Lung (tissue), 16 donors: Measurements from ENCODE around the gene CYLC1. TPM values are rescaled to one million over a fixed set of nuclear protein-coding genes. Genes with fewer than 3 reads are reported as not detected.

Experiments used
- ATAC-seq: fragments of 200-7000 bp; cut with Tn5 transposase; one replicate; pipeline ENCODE4 v1.9.1; 2020; ENCODE audit warnings: moderate number of reproducible peaks; ENCODE audit not compliant: insufficient read depth, low FRiP score
- DNase-seq, 3 donors: peaks; one replicate each; pipeline ENCODE4 v3.0.0-alpha.2; 2013 to 2017
- H3K27ac ChIP-seq, 2 donors: one replicate each; pipeline ENCODE4 v1.5.1; 2013; ENCODE audit warnings: mild to moderate bottlenecking in 2 of 2, moderate library complexity in 2 of 2, control low read depth in 1 of 2, inconsistent platforms in 1 of 2, low read depth in 1 of 2, low read length in 1 of 2
- H3K27me3 ChIP-seq, 3 donors: one replicate each; pipeline ENCODE4 v1.5.1; 2013; ENCODE audit warnings: low read length in 2 of 3; ENCODE audit not compliant: control insufficient read depth in 3 of 3, insufficient read depth in 3 of 3
- H3K36me3 ChIP-seq, 4 donors: one replicate each; pipeline ENCODE4 v1.5.1; 2013; ENCODE audit warnings: low read length in 4 of 4, mild to moderate bottlenecking in 1 of 4, moderate library complexity in 1 of 4; ENCODE audit not compliant: control insufficient read depth in 4 of 4, insufficient read depth in 4 of 4
- H3K4me1 ChIP-seq, 5 donors: one replicate each; pipeline ENCODE4 v1.5.1; 2013; ENCODE audit warnings: low read length in 5 of 5, mild to moderate bottlenecking in 2 of 5, moderate library complexity in 1 of 5; ENCODE audit not compliant: control insufficient read depth in 5 of 5, insufficient read depth in 5 of 5
- H3K4me3 ChIP-seq: one replicate; pipeline ENCODE4 v1.5.1; 2013; ENCODE audit warnings: mild to moderate bottlenecking, control low read depth, moderate library complexity
- H3K9ac ChIP-seq, 2 donors: one replicate each; pipeline ENCODE4 v1.5.1; 2013; ENCODE audit warnings: low read length in 2 of 2, control low read depth in 1 of 2; ENCODE audit not compliant: insufficient read depth in 1 of 2
- H3K9me3 ChIP-seq, 4 donors: one replicate each; pipeline ENCODE4 v1.5.1; 2013; ENCODE audit warnings: low read length in 3 of 4, mild to moderate bottlenecking in 1 of 4, moderate library complexity in 1 of 4; ENCODE audit not compliant: control insufficient read depth in 4 of 4, insufficient read depth in 3 of 4
- WGBS, 2 donors: extraction: QIAGEN DNeasy Blood & Tissue Kit; methylation state at CpG; one replicate each; pipeline ENCODE4 v1.1.7; 2013; 5-methylcytosine and 5-hydroxymethylcytosine counted together
- long read RNA-seq, 5 donors: transcript quantifications; one replicate each; lab custom pipeline, GENCODE V29; 2026
- polyA plus RNA-seq, 2 donors: library from polyadenylated mRNA; stranded (reverse); fragments of 200-250 nt; gene quantifications; one replicate each; pipeline ENCODE4 v1.2.1, GENCODE V29; 2013
- total RNA-seq, 2 donors: library from RNA; depleted of rRNA in 1 of 2; stranded (reverse); fragments of >200 nt in 1 of 2; gene quantifications; one replicate each; pipeline ENCODE4 v1.2.1, GENCODE V29; 2014 to 2021
- TF ChIP-seq, protein P1 (sequence below): IDR thresholded peaks from 2 replicates; pipeline ENCODE4 v1.5.1; 2012; ENCODE audit warnings: mild to moderate bottlenecking; ENCODE audit errors: control extremely low read depth, extremely low read depth
- donor health status: control.
- donor health status: control.
- donor health status: Bipolar disorder and iron deficiency.
- donor health status: healthy.
- donor health status: DM: yes; HTN: yes; CAD: no.

CYLC1 gene, protein sequence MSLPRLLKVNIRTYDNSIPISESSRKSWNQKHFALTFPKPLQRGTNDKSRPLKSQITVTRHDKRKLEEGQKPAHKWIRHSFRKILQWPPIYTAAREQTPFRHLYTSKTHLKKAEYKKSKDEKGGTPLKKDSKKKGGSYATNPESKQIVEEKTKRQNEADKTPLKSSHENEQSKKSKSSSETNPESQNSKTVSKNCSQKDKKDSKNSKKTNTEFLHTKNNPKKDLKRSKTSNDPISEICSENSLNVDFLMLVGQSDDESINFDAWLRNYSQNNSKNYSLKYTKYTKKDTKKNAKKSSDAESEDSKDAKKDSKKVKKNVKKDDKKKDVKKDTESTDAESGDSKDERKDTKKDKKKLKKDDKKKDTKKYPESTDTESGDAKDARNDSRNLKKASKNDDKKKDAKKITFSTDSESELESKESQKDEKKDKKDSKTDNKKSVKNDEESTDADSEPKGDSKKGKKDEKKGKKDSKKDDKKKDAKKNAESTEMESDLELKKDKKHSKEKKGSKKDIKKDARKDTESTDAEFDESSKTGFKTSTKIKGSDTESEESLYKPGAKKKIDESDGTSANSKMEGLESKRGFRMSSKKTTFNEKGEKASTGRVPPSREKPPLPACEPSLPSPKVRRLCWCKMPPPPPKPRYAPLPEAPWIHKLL
- total RNA-seq, result not detected
- polyA plus RNA-seq, result not detected
- long read RNA-seq, donor 1, result 0 reads
- long read RNA-seq, donor 2, result 0 reads
- long read RNA-seq, donor 3, result 0 reads
- long read RNA-seq, donor 4, result 0 reads
- long read RNA-seq, donor 5, result 0 reads

GRCh38 chrX:83860846-83861245, at the start of gene CYLC1:
CYLC1 (plus strand) TSS chrX:83861146; CDS start chrX:83861183, 37 bp downstream.
- TF ChIP-seq, protein P1, sequence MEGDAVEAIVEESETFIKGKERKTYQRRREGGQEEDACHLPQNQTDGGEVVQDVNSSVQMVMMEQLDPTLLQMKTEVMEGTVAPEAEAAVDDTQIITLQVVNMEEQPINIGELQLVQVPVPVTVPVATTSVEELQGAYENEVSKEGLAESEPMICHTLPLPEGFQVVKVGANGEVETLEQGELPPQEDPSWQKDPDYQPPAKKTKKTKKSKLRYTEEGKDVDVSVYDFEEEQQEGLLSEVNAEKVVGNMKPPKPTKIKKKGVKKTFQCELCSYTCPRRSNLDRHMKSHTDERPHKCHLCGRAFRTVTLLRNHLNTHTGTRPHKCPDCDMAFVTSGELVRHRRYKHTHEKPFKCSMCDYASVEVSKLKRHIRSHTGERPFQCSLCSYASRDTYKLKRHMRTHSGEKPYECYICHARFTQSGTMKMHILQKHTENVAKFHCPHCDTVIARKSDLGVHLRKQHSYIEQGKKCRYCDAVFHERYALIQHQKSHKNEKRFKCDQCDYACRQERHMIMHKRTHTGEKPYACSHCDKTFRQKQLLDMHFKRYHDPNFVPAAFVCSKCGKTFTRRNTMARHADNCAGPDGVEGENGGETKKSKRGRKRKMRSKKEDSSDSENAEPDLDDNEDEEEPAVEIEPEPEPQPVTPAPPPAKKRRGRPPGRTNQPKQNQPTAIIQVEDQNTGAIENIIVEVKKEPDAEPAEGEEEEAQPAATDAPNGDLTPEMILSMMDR, result no peak
- no peaks in the 10 kb centered on the region for H3K36me3 ChIP-seq
- H3K27me3 ChIP-seq, result no peaks in the 10 kb centered on the region
- no peaks in the 10 kb centered on the region for H3K9me3 ChIP-seq
- ATAC-seq (no peak), DNase-seq (no peak)
- H3K4me3 ChIP-seq, result no peak within 1 kb of the TSS
- no peak within 1 kb of the TSS for H3K9ac ChIP-seq
- WGBS, 2 donors, result 40 to 72% methylated on average over 1 of the region's 1 CpG
- no peak within 1 kb of the TSS for H3K27ac ChIP-seq
- no peaks in the 10 kb centered on the region for H3K4me1 ChIP-seq

GRCh38 chrX:83819304-83819703, 41.6 kb upstream of the CYLC1 start:
- WGBS, 2 donors, result 63 to 100% methylated on average over 2 to 3 of the region's 3 CpGs
- Histone ChIP-seq H3K9me3 (peaks cover 0 to 3% (median 1%) of the 10 kb centered on the region in 4 donors), H3K9ac (no peak overlapping the region), H3K36me3 (no peaks in the 10 kb centered on the region), H3K27ac (no peak overlapping the region), H3K4me3 (no peak overlapping the region), H3K4me1 (no peaks in the 10 kb centered on the region), H3K27me3 (no peaks in the 10 kb centered on the region)
- ATAC-seq, result no peak
- TF ChIP-seq, protein P1, result no peak
- DNase-seq, result no peak

GRCh38 chrX:83829874-83830273, 31.1 kb upstream of the CYLC1 start:
- TF ChIP-seq, protein P1, result no peak
- no peak for DNase-seq
- ATAC-seq, result no peak
- no peaks in the 10 kb centered on the region for H3K9me3 ChIP-seq
- no peak overlapping the region for H3K9ac ChIP-seq
- WGBS, 2 donors, result 15 to 19% methylated on average over 4 of the region's 4 CpGs
- H3K36me3 ChIP-seq, result no peaks in the 10 kb centered on the region
- H3K27ac ChIP-seq, result no peak overlapping the region
- H3K27me3 ChIP-seq, result no peaks in the 10 kb centered on the region
- H3K4me1 ChIP-seq, result no peaks in the 10 kb centered on the region
- H3K4me3 ChIP-seq, result no peak overlapping the region
